ACHN (cell line): ENCODE measurements around the gene ABL2.
"Not testable (repeated sequence)": the region's sequence is repeated elsewhere in the genome, so short reads cannot be mapped to it uniquely, and the experiment has no call there.

Experiments used
- DNase-seq: peaks from one replicate; pipeline ENCODE4 v3.0.0-alpha.2; 2015
- in situ Hi-C: cut with HindIII; loops from 2 replicates; pipeline ENCODE4 v1.10.0; 2017; ENCODE audit warnings: low sequenced_read_pairs, low pct_ligation_motif_present, low pct_unique_long_range_greater_than_20kb

Gene ABL2

GRCh38 chr1:179229214-179230140 is at the start of gene ABL2:
ABL2 (minus strand) TSS chr1:179229677; CDS start chr1:179229397, 280 bp downstream.
- in situ Hi-C loops = no loop called here
- peak; percentile 52 for DNase-seq

- DNase-seq = no peak
- in situ Hi-C loops = no loop called here
Observed at GRCh38 chr1:179278920-179279319, 49.4 kb upstream of the ABL2 start.

- in situ Hi-C loops, DNase-seq: not testable (repeated sequence)
Observed at GRCh38 chr1:179274424-179274823, 44.9 kb upstream of the ABL2 start.

- no peak for DNase-seq
- in situ Hi-C loops = no loop called here
Observed at GRCh38 chr1:179269071-179269470, 39.6 kb upstream of the ABL2 start.

- DNase-seq = no peak
- in situ Hi-C loops = no loop called here
Observed at GRCh38 chr1:179264507-179264906, 35.0 kb upstream of the ABL2 start.

GRCh38 chr1:179263121-179263520 is 33.6 kb upstream of the ABL2 start:
- no peak for DNase-seq
- in situ Hi-C loops = no loop called here

- no peak for DNase-seq
- in situ Hi-C loops = no loop called here
Observed at GRCh38 chr1:179262183-179262582, 32.7 kb upstream of the ABL2 start.

GRCh38 chr1:179253286-179253972 is 24.0 kb upstream of the ABL2 start:
- DNase-seq = no peak
- in situ Hi-C loops = no loop called here

GRCh38 chr1:179252606-179253005 is 23.1 kb upstream of the ABL2 start:
- in situ Hi-C loops = no loop called here
- no peak for DNase-seq

- in situ Hi-C loops = no loop called here
- peak; percentile 51 for DNase-seq
Observed at GRCh38 chr1:179251675-179252074, 22.2 kb upstream of the ABL2 start.

- in situ Hi-C loops = no loop called here
- no peak for DNase-seq
Observed at GRCh38 chr1:179247923-179248322, 18.4 kb upstream of the ABL2 start.

GRCh38 chr1:179245426-179245825 is 15.9 kb upstream of the ABL2 start:
- in situ Hi-C loops, DNase-seq: not testable (repeated sequence)

GRCh38 chr1:179241530-179242097 is 12.1 kb upstream of the ABL2 start:
- no peak for DNase-seq
- in situ Hi-C loops = no loop called here

- no peak for DNase-seq
- in situ Hi-C loops = no loop called here
Observed at GRCh38 chr1:179237222-179237621, 7.7 kb upstream of the ABL2 start.

- in situ Hi-C loops = no loop called here
- no peak for DNase-seq
Observed at GRCh38 chr1:179234863-179235262, 5.4 kb upstream of the ABL2 start.

- in situ Hi-C loops = no loop called here
- no peak for DNase-seq
Observed at GRCh38 chr1:179231923-179232322, 2.4 kb upstream of the ABL2 start.

- in situ Hi-C loops = no loop called here
- DNase-seq = no peak
Observed at GRCh38 chr1:179230721-179231120, 1.2 kb upstream of the ABL2 start.

- in situ Hi-C loops = no loop called here
- DNase-seq = peak; percentile 18
Observed at GRCh38 chr1:179230251-179230650, 774 bp upstream of the ABL2 start.

GRCh38 chr1:179228783-179229213 is 679 bp downstream of the ABL2 start:
- in situ Hi-C loops = no loop called here
- peak; percentile 39 for DNase-seq
